ENCODE measurements around the gene EXO5. TPM values are rescaled to one million over a fixed set of nuclear protein-coding genes. Genes with fewer than 3 reads are reported as not detected.

EXO5 gene
- total and polyA plus RNA-seq, 2 of the 13 experiments (the other 11 are each of a cell fraction or from before 2014, with no cell fraction given), result 9.9 to 20.5 TPM

GRCh38 chr1:40535732-40536131, 27.2 kb downstream of the EXO5 start (continued):
- no peak for TF ChIP-seq RBM39 (IDR thresholded peaks at IDR 0.05; ENCODE audit: low read depth, low read length, poor library complexity, severe bottlenecking)
- no peak for TF ChIP-seq ETV5 (CRISPR knock-in tag; IDR thresholded peaks at IDR 0.05; ENCODE audit: borderline replicate concordance)
- no peak for TF ChIP-seq ZNF549 (CRISPR knock-in tag; IDR thresholded peaks at IDR 0.05)
- peak; percentile 87 for TF ChIP-seq CEBPG (CRISPR knock-in tag; IDR thresholded peaks at IDR 0.05)
- TF ChIP-seq ZNF3 (CRISPR knock-in tag; IDR thresholded peaks at IDR 0.05), result no peak
- TF ChIP-seq, protein P1, sequence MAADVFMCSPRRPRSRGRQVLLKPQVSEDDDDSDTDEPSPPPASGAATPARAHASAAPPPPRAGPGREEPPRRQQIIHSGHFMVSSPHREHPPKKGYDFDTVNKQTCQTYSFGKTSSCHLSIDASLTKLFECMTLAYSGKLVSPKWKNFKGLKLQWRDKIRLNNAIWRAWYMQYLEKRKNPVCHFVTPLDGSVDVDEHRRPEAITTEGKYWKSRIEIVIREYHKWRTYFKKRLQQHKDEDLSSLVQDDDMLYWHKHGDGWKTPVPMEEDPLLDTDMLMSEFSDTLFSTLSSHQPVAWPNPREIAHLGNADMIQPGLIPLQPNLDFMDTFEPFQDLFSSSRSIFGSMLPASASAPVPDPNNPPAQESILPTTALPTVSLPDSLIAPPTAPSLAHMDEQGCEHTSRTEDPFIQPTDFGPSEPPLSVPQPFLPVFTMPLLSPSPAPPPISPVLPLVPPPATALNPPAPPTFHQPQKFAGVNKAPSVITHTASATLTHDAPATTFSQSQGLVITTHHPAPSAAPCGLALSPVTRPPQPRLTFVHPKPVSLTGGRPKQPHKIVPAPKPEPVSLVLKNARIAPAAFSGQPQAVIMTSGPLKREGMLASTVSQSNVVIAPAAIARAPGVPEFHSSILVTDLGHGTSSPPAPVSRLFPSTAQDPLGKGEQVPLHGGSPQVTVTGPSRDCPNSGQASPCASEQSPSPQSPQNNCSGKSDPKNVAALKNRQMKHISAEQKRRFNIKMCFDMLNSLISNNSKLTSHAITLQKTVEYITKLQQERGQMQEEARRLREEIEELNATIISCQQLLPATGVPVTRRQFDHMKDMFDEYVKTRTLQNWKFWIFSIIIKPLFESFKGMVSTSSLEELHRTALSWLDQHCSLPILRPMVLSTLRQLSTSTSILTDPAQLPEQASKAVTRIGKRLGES (CRISPR knock-in tag; IDR thresholded peaks at IDR 0.05; ENCODE audit: borderline replicate concordance), result no peak
- no peak for TF ChIP-seq ZNF619 (CRISPR knock-in tag; IDR thresholded peaks at IDR 0.05)
- 0 out of 2 replicates have a peak, but pooled peaks have one; percentile 30 for TF ChIP-seq NKX3-1 (CRISPR knock-in tag; IDR thresholded peaks at IDR 0.05)
- no peak for TF ChIP-seq GLMP (CRISPR knock-in tag; IDR thresholded peaks at IDR 0.05; ENCODE audit: borderline replicate concordance)
- peak in 1 of 2 experiments; percentile 43; a peak in 1 of 4 replicates for TF ChIP-seq KLF16 (CRISPR knock-in tag; IDR thresholded peaks at IDR 0.05)
- TF ChIP-seq ZNF781 (CRISPR knock-in tag; IDR thresholded peaks at IDR 0.05; ENCODE audit: borderline replicate concordance, not compliant biosample characterization), result no peak
- TF ChIP-seq MAF1 (CRISPR knock-in tag; IDR thresholded peaks at IDR 0.05; ENCODE audit: borderline replicate concordance), result no peak
- no peak for TF ChIP-seq HNRNPLL (IDR thresholded peaks at IDR 0.05; ENCODE audit: low read depth, low read length, poor library complexity, severe bottlenecking)
- TF ChIP-seq ZFYVE20 (CRISPR knock-in tag; IDR thresholded peaks at IDR 0.05; ENCODE audit: borderline replicate concordance, low read depth), result no peak
- TF ChIP-seq THAP9 (CRISPR knock-in tag; IDR thresholded peaks at IDR 0.05; ENCODE audit: borderline replicate concordance), result no peak
- no peak for TF ChIP-seq NR1H2 (CRISPR knock-in tag; IDR thresholded peaks at IDR 0.05; ENCODE audit: borderline replicate concordance, low read depth)
- TF ChIP-seq ZMYM4 (CRISPR knock-in tag; IDR thresholded peaks at IDR 0.05), result no peak
- 0 out of 2 replicates have a peak, but pooled peaks have one; percentile 17 for TF ChIP-seq KAT8 (CRISPR knock-in tag; IDR thresholded peaks at IDR 0.05)
- TF ChIP-seq FOXJ3 (CRISPR knock-in tag; IDR thresholded peaks at IDR 0.05; ENCODE audit: borderline replicate concordance), result peak; percentile 83
- peak in 1 of 2 experiments; percentile 33; a peak in 1 of 4 replicates for TF ChIP-seq NR2F1 (CRISPR knock-in tag; IDR thresholded peaks at IDR 0.05)
- TF ChIP-seq, protein P2, sequence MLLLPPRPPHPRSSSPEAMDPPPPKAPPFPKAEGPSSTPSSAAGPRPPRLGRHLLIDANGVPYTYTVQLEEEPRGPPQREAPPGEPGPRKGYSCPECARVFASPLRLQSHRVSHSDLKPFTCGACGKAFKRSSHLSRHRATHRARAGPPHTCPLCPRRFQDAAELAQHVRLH (CRISPR knock-in tag; IDR thresholded peaks at IDR 0.05; ENCODE audit: borderline replicate concordance, low read depth), result no peak
- TF ChIP-seq ZNF883 (CRISPR knock-in tag; IDR thresholded peaks at IDR 0.05; ENCODE audit: not compliant biosample characterization), result no peak
- TF ChIP-seq HDAC1 (CRISPR knock-in tag; IDR thresholded peaks at IDR 0.05), result peak; percentile 32; the same call in 1 of the 2 replicates
- no peak for TF ChIP-seq ZNF616 (CRISPR knock-in tag; IDR thresholded peaks at IDR 0.05; ENCODE audit: low read depth)
